HTERT RPE-1 (cell line): ENCODE data around the gene MTNR1A.
"Not testable (repeated sequence)": the region's sequence is repeated elsewhere in the genome, so short reads cannot be mapped to it uniquely, and the experiment has no call there.

Experiments
- in situ Hi-C: fragments of 300-500 bp; cut with MboI; formaldehyde crosslinking; loops from 4 replicates; pipeline ENCODE4 v1.14.3; 2020; ENCODE audit warnings: low sequenced_read_pairs

MTNR1A gene

GRCh38 chr4:186563761-186564160, 8.4 kb upstream of the MTNR1A start:
- in situ Hi-C loops: no loop called here

GRCh38 chr4:186561748-186562147, 6.4 kb upstream of the MTNR1A start:
- in situ Hi-C loops: no loop called here

- in situ Hi-C loops: no loop called here
Observed at GRCh38 chr4:186560647-186561046, 5.3 kb upstream of the MTNR1A start.

- in situ Hi-C loops: no loop called here
Observed at GRCh38 chr4:186557486-186557885, 2.1 kb upstream of the MTNR1A start.

GRCh38 chr4:186557061-186557460, 1.7 kb upstream of the MTNR1A start:
- in situ Hi-C loops: no loop called here

- in situ Hi-C loops: no loop called here
Observed at GRCh38 chr4:186554539-186554913, 841 bp downstream of the MTNR1A start.

- in situ Hi-C loops: no loop called here
Observed at GRCh38 chr4:186553717-186554116, 1.6 kb downstream of the MTNR1A start.

GRCh38 chr4:186551849-186552248, 3.5 kb downstream of the MTNR1A start:
- in situ Hi-C loops: no loop called here

GRCh38 chr4:186545436-186545835, 9.9 kb downstream of the MTNR1A start:
- in situ Hi-C loops: no loop called here

- in situ Hi-C loops: no loop called here
Observed at GRCh38 chr4:186543206-186543605, 12.2 kb downstream of the MTNR1A start.

- in situ Hi-C loops: no loop called here
Observed at GRCh38 chr4:186541801-186542200, 13.6 kb downstream of the MTNR1A start.

GRCh38 chr4:186537843-186538521, 17.4 kb downstream of the MTNR1A start:
- in situ Hi-C loops: no loop called here

GRCh38 chr4:186536285-186536684, 19.1 kb downstream of the MTNR1A start:
- in situ Hi-C loops: no loop called here

GRCh38 chr4:186534056-186534455, 21.3 kb downstream of the MTNR1A start:
- in situ Hi-C loops: no loop called here

- in situ Hi-C loops: not testable (repeated sequence)
Observed at GRCh38 chr4:186523927-186524326, 31.4 kb downstream of the MTNR1A start.

- in situ Hi-C loops: no loop called here
Observed at GRCh38 chr4:186516287-186516686, 39.1 kb downstream of the MTNR1A start.

- in situ Hi-C loops: no loop called here
Observed at GRCh38 chr4:186514271-186514950, 41.0 kb downstream of the MTNR1A start.

- in situ Hi-C loops: not testable (repeated sequence)
Observed at GRCh38 chr4:186504771-186505170, 50.6 kb downstream of the MTNR1A start.

- in situ Hi-C loops: no loop called here
Observed at GRCh38 chr4:186502231-186502630, 53.1 kb downstream of the MTNR1A start.

- in situ Hi-C loops: no loop called here
Observed at GRCh38 chr4:186501554-186501953, 53.8 kb downstream of the MTNR1A start.

- in situ Hi-C loops: no loop called here
Observed at GRCh38 chr4:186500721-186501304, 54.6 kb downstream of the MTNR1A start.

- in situ Hi-C loops: no loop called here
Observed at GRCh38 chr4:186499467-186499866, 55.9 kb downstream of the MTNR1A start.
